Stimulated activated CD4-positive, alpha-beta T cell treated with anti-CD3 and anti-CD28 coated beads, Interleukin-1b, Interleukin-23, amount 100 ng/mL, for 4 hours (primary cell): ENCODE results near the gene PLD3.

ENCODE experiments used
- DNase-seq, 2 donors: peaks; one replicate each; pipeline ENCODE4 v3.0.0-alpha.2; 2020; ENCODE audit warnings: low read depth in 2 of 2

Gene PLD3

GRCh38 chr19:40413291-40413845, 64.9 kb downstream of the PLD3 start, which contains the start of gene PRX:
Gene PRX (minus strand): TSS chr19:40413378. CDS start chr19:40407932, 5,446 bp downstream.
- DNase-seq = no peak

GRCh38 chr19:40414542-40415535, 66.3 kb downstream of the PLD3 start:
- DNase-seq = no peak

- DNase-seq = no peak
Measured at GRCh38 chr19:40415768-40416167, 67.3 kb downstream of the PLD3 start.

GRCh38 chr19:40416918-40417642, 68.6 kb downstream of the PLD3 start:
- DNase-seq = no peak

GRCh38 chr19:40417643-40417981, 69.1 kb downstream of the PLD3 start:
- DNase-seq = no peak

GRCh38 chr19:40418040-40418439, 69.5 kb downstream of the PLD3 start:
- DNase-seq = no peak

GRCh38 chr19:40419066-40419612, 70.6 kb downstream of the PLD3 start:
- no peak for DNase-seq

- DNase-seq = no peak
Measured at GRCh38 chr19:40419780-40420179, 71.3 kb downstream of the PLD3 start.

- DNase-seq = no peak
Measured at GRCh38 chr19:40420451-40420765, 71.9 kb downstream of the PLD3 start.

- DNase-seq = peak; percentile 56 to 66
Measured at GRCh38 chr19:40420766-40421765, 72.6 kb downstream of the PLD3 start.

- no peak for DNase-seq
Measured at GRCh38 chr19:40421993-40422747, 73.7 kb downstream of the PLD3 start.

GRCh38 chr19:40422748-40423566, 74.5 kb downstream of the PLD3 start:
- no peak for DNase-seq

- DNase-seq = no peak
Measured at GRCh38 chr19:40423938-40424337, 75.4 kb downstream of the PLD3 start.

GRCh38 chr19:40424637-40425449, 76.3 kb downstream of the PLD3 start:
- no peak for DNase-seq

GRCh38 chr19:40425450-40426287, 77.2 kb downstream of the PLD3 start, which contains the start of gene SERTAD1:
Gene SERTAD1 (minus strand): TSS chr19:40425992. CDS start chr19:40423546, 2,446 bp downstream.
- peak; percentile 100 for DNase-seq
